H9 (cell line): Measurements from ENCODE around the gene STAG2. TPM values are rescaled to one million over a fixed set of nuclear protein-coding genes. Genes with fewer than 3 reads are reported as not detected.

ENCODE experiments used
- DNase-seq: peaks from one replicate; pipeline ENCODE4 v3.0.0-alpha.2; 2017
- H2AFZ ChIP-seq: one replicate; pipeline ENCODE4 v1.6.1; 2013; ENCODE audit warnings: mild to moderate bottlenecking, low read length, control low read depth, moderate library complexity
- H2AK5ac ChIP-seq: 2 replicates; pipeline ENCODE4 v1.6.1; 2013; ENCODE audit warnings: low read length, control low read depth, mixed read lengths; ENCODE audit not compliant: insufficient read length
- H2BK120ac ChIP-seq: one replicate; pipeline ENCODE4 v1.6.1; 2013; ENCODE audit warnings: low read depth, mild to moderate bottlenecking, low read length, control low read depth, inconsistent platforms; ENCODE audit not compliant: poor library complexity, severe bottlenecking
- H2BK12ac ChIP-seq: 2 replicates; pipeline ENCODE4 v1.6.1; 2013; ENCODE audit warnings: low read length, control low read depth, mixed read lengths, low read depth; ENCODE audit not compliant: insufficient read length
- H2BK15ac ChIP-seq: 2 replicates; pipeline ENCODE4 v1.6.1; 2013; ENCODE audit warnings: low read depth, low read length, control low read depth
- H2BK20ac ChIP-seq: one replicate; pipeline ENCODE4 v1.6.1; 2013; ENCODE audit warnings: low read depth, mild to moderate bottlenecking, low read length, control low read depth, inconsistent platforms; ENCODE audit not compliant: poor library complexity, severe bottlenecking
- H2BK5ac ChIP-seq: 2 replicates; pipeline ENCODE4 v1.6.1; 2013; ENCODE audit warnings: low read length, control low read depth, mixed read lengths; ENCODE audit not compliant: insufficient read length
- H3K14ac ChIP-seq: 2 replicates; pipeline ENCODE4 v1.6.1; 2013; ENCODE audit warnings: low read length, control low read depth; ENCODE audit not compliant: insufficient read depth
- H3K18ac ChIP-seq: 2 replicates; pipeline ENCODE4 v1.6.1; 2013; ENCODE audit warnings: low read depth, mild to moderate bottlenecking, mixed read lengths, low read length, control low read depth; ENCODE audit not compliant: insufficient read length
- H3K23ac ChIP-seq: 2 replicates; pipeline ENCODE4 v1.6.1; 2013; ENCODE audit warnings: low read length, control low read depth, mixed read lengths, low read depth; ENCODE audit not compliant: insufficient read length
- H3K23me2 ChIP-seq: 2 replicates; pipeline ENCODE4 v1.6.1; 2013; ENCODE audit warnings: low read depth, mild to moderate bottlenecking, mixed read lengths, low read length, control low read depth; ENCODE audit not compliant: insufficient read length, poor library complexity, severe bottlenecking
- H3K27ac ChIP-seq: 2 replicates; pipeline ENCODE4 v1.5.1; 2013; ENCODE audit warnings: low read length, control low read depth, mixed read lengths, low read depth; ENCODE audit not compliant: insufficient read length
- H3K27me3 ChIP-seq: 2 replicates; pipeline ENCODE4 v1.6.1; 2013; ENCODE audit warnings: low read length, control low read depth, inconsistent platforms; ENCODE audit not compliant: insufficient read depth
- H3K4ac ChIP-seq: 2 replicates; pipeline ENCODE4 v1.6.1; 2013; ENCODE audit warnings: low read depth, mild to moderate bottlenecking, control low read depth, inconsistent platforms, low read length, moderate library complexity
- H3K4me1 ChIP-seq: 2 replicates; pipeline ENCODE4 v1.6.1; 2013; ENCODE audit warnings: low read length, control low read depth, inconsistent platforms; ENCODE audit not compliant: insufficient read depth
- H3K4me2 ChIP-seq: 2 replicates; pipeline ENCODE4 v1.6.1; 2013; ENCODE audit warnings: low read length, control low read depth, mixed read lengths; ENCODE audit not compliant: insufficient read length, insufficient read depth
- H3K56ac ChIP-seq: 2 replicates; pipeline ENCODE4 v1.6.1; 2013; ENCODE audit warnings: low read depth, mild to moderate bottlenecking, mixed read lengths, low read length, control low read depth; ENCODE audit not compliant: insufficient read length
- H3K79me1 ChIP-seq: 2 replicates; pipeline ENCODE4 v1.6.1; 2013; ENCODE audit warnings: low read depth, mild to moderate bottlenecking, moderate library complexity, low read length, control low read depth, inconsistent platforms; ENCODE audit not compliant: insufficient read depth, poor library complexity, severe bottlenecking
- H3K79me2 ChIP-seq: 2 replicates; pipeline ENCODE4 v1.6.1; 2013; ENCODE audit warnings: low read length, control low read depth, inconsistent platforms; ENCODE audit not compliant: insufficient read depth
- H3K9ac ChIP-seq: 2 replicates; pipeline ENCODE4 v1.6.1; 2013; ENCODE audit warnings: low read length, control low read depth, mixed read lengths; ENCODE audit not compliant: insufficient read length; ENCODE audit errors: extremely low read depth
- H3K9me3 ChIP-seq: one replicate; pipeline ENCODE4 v1.6.1; 2013; ENCODE audit warnings: low read depth, low read length, inconsistent platforms; ENCODE audit not compliant: control insufficient read depth
- H3T11ph ChIP-seq: one replicate; pipeline ENCODE4 v1.6.1; 2013; ENCODE audit warnings: mild to moderate bottlenecking, low read length, control low read depth, inconsistent platforms
- H4K20me1 ChIP-seq: one replicate; pipeline ENCODE4 v1.6.1; 2013; ENCODE audit not compliant: control insufficient read depth, insufficient read length, insufficient read depth
- H4K5ac ChIP-seq: 2 replicates; pipeline ENCODE4 v1.6.1; 2013; ENCODE audit warnings: low read depth, mild to moderate bottlenecking, mixed read lengths, low read length, control low read depth; ENCODE audit not compliant: insufficient read length
- H4K8ac ChIP-seq: replicated peaks from 2 replicates; pipeline ENCODE4 v1.6.1; 2013; ENCODE audit warnings: low read length, control low read depth, mixed read lengths, low read depth; ENCODE audit not compliant: insufficient read length
- H4K91ac ChIP-seq: 2 replicates; pipeline ENCODE4 v1.6.1; 2013; ENCODE audit warnings: low read depth, mild to moderate bottlenecking, moderate library complexity, mixed read lengths, low read length, control low read depth; ENCODE audit not compliant: insufficient read length
- H3K27ac Mint-ChIP-seq, 3 experiments: 2 replicates in 2 of 3; 3 replicates in 1 of 3; pipeline ENCODE4 v1.8.0; 2020 to 2021; ENCODE audit warnings: mixed read lengths in 3 of 3, mild to moderate bottlenecking in 1 of 3, moderate library complexity in 1 of 3
- H3K27me3 Mint-ChIP-seq: 2 replicates; pipeline ENCODE4 v1.8.0; 2021; ENCODE audit warnings: low read depth, mild to moderate bottlenecking, moderate library complexity, mixed read lengths
- H3K36me3 Mint-ChIP-seq, 3 experiments: 2 replicates in 2 of 3; 3 replicates in 1 of 3; pipeline ENCODE4 v1.8.0; 2020 to 2021; ENCODE audit warnings: low read depth in 3 of 3, mixed read lengths in 3 of 3; ENCODE audit not compliant: insufficient read depth in 1 of 3
- H3K4me1 Mint-ChIP-seq, 2 experiments: 2 replicates each; pipeline ENCODE4 v1.8.0; 2020; ENCODE audit warnings: mixed read lengths in 2 of 2
- H3K4me3 Mint-ChIP-seq, 2 experiments: 2 replicates in 1 of 2; 3 replicates in 1 of 2; pipeline ENCODE4 v1.8.0; 2020 to 2021; ENCODE audit warnings: mild to moderate bottlenecking in 2 of 2, mixed read lengths in 2 of 2, moderate library complexity in 1 of 2
- H3K9me3 Mint-ChIP-seq, 2 experiments: 2 replicates in 1 of 2; 3 replicates in 1 of 2; pipeline ENCODE4 v1.8.0; 2020; ENCODE audit warnings: mild to moderate bottlenecking in 2 of 2, mixed read lengths in 2 of 2, moderate library complexity in 1 of 2
- CTCF ChIP-seq: fragments of 200-600 bp; sonication (generic); conservative IDR thresholded peaks from 3 replicates; pipeline ENCODE4 v1.8.0; 2021; ENCODE audit warnings: antibody characterized with exemption, mild to moderate bottlenecking
- WGBS: extraction: QIAGEN DNeasy Blood & Tissue Kit; methylation state at CpG from one replicate; pipeline ENCODE4 v1.1.7; 2013; ENCODE audit warnings: missing lambda C conversion rate, low lambda C conversion rate, mixed read lengths; ENCODE audit not compliant: insufficient read length; ENCODE audit errors: extremely low coverage; 5-methylcytosine and 5-hydroxymethylcytosine counted together
- total RNA-seq: library from RNA; stranded (reverse); gene quantifications from 2 replicates; pipeline ENCODE4 v1.2.1, GENCODE V29; 2021

Gene STAG2
- total RNA-seq, 1 experiment from 2014 or later, result 81.6 TPM

- no peak overlapping the region for H3K4ac ChIP-seq
- peaks cover 52 to 74% (median 70%) of the 10 kb centered on the region in 3 experiments for H3K36me3 Mint-ChIP-seq
- H2BK20ac ChIP-seq, result no peak overlapping the region
- no peak overlapping the region for H3K4me3 Mint-ChIP-seq
- no peak overlapping the region for H2BK120ac ChIP-seq
- no peak overlapping the region for H4K5ac ChIP-seq
- no peak overlapping the region for H3K14ac ChIP-seq
- no peak overlapping the region for H3K9ac ChIP-seq
- H2AFZ ChIP-seq, result no peak overlapping the region
- no CpG with 5 or more reads among the region's 7 CpGs for WGBS
- no peaks in the 10 kb centered on the region for H3K27me3 ChIP-seq
- no peak for DNase-seq
- H3K9me3 Mint-ChIP-seq, result peaks cover 4 to 54% of the 10 kb centered on the region in 2 experiments; a peak in 4 of 5 replicates
- no peak overlapping the region for H3K18ac ChIP-seq
- H3K27ac ChIP-seq, result no peak overlapping the region
- no peaks in the 10 kb centered on the region for H3K4me1 ChIP-seq
- H3K9me3 ChIP-seq, result peaks cover 28% of the 10 kb centered on the region
- no peak overlapping the region for H4K91ac ChIP-seq
- H2BK15ac ChIP-seq, result no peak overlapping the region
- H3K23me2 ChIP-seq, result no peaks in the 10 kb centered on the region
- H3K27ac Mint-ChIP-seq, result no peak overlapping the region
- H3K4me2 ChIP-seq, result no peak overlapping the region
- no peaks in the 10 kb centered on the region for H3K79me2 ChIP-seq
- H3K4me1 Mint-ChIP-seq, result no peaks in the 10 kb centered on the region
- no peak overlapping the region for H2AK5ac ChIP-seq
- H3K27me3 Mint-ChIP-seq, result no peaks in the 10 kb centered on the region
- H2BK5ac ChIP-seq, result no peak overlapping the region
- no peak overlapping the region for H3K56ac ChIP-seq
- TF ChIP-seq CTCF, result no peak
- no peak overlapping the region for H3K23ac ChIP-seq
- H3K79me1 ChIP-seq, result no peaks in the 10 kb centered on the region
- no peak overlapping the region for H2BK12ac ChIP-seq
- H4K20me1 ChIP-seq, result no peaks in the 10 kb centered on the region
- no peak overlapping the region for H4K8ac ChIP-seq
- no peak overlapping the region for H3T11ph ChIP-seq
Measured at GRCh38 chrX:124086411-124086810, 124.9 kb downstream of the STAG2 start.
